ENCODE data around the gene GDF2.

The GDF2 gene

GRCh38 chr10:47314416-47314970, 7.8 kb upstream of the GDF2 start:
- DNase-seq: no peak

- DNase-seq: no peak
These were observed 6.8 kb upstream of the GDF2 start for GRCh38 chr10:47315421-47315820.

- DNase-seq: no peak
These were observed 6.1 kb upstream of the GDF2 start for GRCh38 chr10:47316131-47316530.

GRCh38 chr10:47317251-47317650, 5.0 kb upstream of the GDF2 start:
- no peak for DNase-seq

GRCh38 chr10:47318706-47319105, 3.5 kb upstream of the GDF2 start:
- DNase-seq: no peak

- no peak for DNase-seq
These were observed 2.5 kb upstream of the GDF2 start for GRCh38 chr10:47319784-47320183.

GRCh38 chr10:47320812-47321211, 1.4 kb upstream of the GDF2 start:
- no peak for DNase-seq

- no peak for DNase-seq
These were observed 596 bp upstream of the GDF2 start for GRCh38 chr10:47321521-47322195.

- DNase-seq: no peak
These were observed 833 bp downstream of the GDF2 start for GRCh38 chr10:47323087-47323486.

GRCh38 chr10:47323636-47324296, 1.5 kb downstream of the GDF2 start:
- DNase-seq: no peak

- DNase-seq: no peak
These were observed 3.3 kb downstream of the GDF2 start for GRCh38 chr10:47325303-47326291.

GRCh38 chr10:47326306-47326926, 4.2 kb downstream of the GDF2 start:
- DNase-seq: no peak

- DNase-seq: no peak
These were observed 4.7 kb downstream of the GDF2 start for GRCh38 chr10:47326927-47327330.

GRCh38 chr10:47329855-47330254, 7.6 kb downstream of the GDF2 start:
- DNase-seq: no peak

- DNase-seq: no peak
These were observed 8.1 kb downstream of the GDF2 start for GRCh38 chr10:47330366-47330765.

- no peak for DNase-seq
These were observed 8.6 kb downstream of the GDF2 start for GRCh38 chr10:47330804-47331203.

- DNase-seq: no peak
These were observed 9.2 kb downstream of the GDF2 start for GRCh38 chr10:47331491-47331890.

GRCh38 chr10:47331954-47332353, 9.7 kb downstream of the GDF2 start:
- DNase-seq: no peak

- DNase-seq: no peak
These were observed 10.1 kb downstream of the GDF2 start for GRCh38 chr10:47332371-47332770.

- DNase-seq: no peak
These were observed 10.7 kb downstream of the GDF2 start for GRCh38 chr10:47332946-47333345.

GRCh38 chr10:47333532-47333931, 11.3 kb downstream of the GDF2 start:
- DNase-seq: no peak

- no peak for DNase-seq
These were observed 12.4 kb downstream of the GDF2 start for GRCh38 chr10:47334466-47335295.
